Skeletal muscle tissue (tissue), 4 donors: ENCODE measurements around the gene ELL2. TPM values are rescaled to one million over a fixed set of nuclear protein-coding genes. Genes with fewer than 3 reads are reported as not detected.
"Not testable (repeated sequence)": the region's sequence is repeated elsewhere in the genome, so short reads cannot be mapped to it uniquely, and the experiment has no call there.

Experiments used
- H3K27ac ChIP-seq: one replicate; pipeline ENCODE4 v1.7.0; 2013; ENCODE audit warnings: mild to moderate bottlenecking, low read depth, low read length, inconsistent platforms
- H3K27me3 ChIP-seq, 3 donors: one replicate each; pipeline ENCODE4 v1.7.0; 2013; ENCODE audit warnings: low read length in 3 of 3; ENCODE audit not compliant: control insufficient read depth in 3 of 3, insufficient read depth in 3 of 3
- H3K36me3 ChIP-seq, 3 donors: one replicate each; pipeline ENCODE4 v1.7.0; 2013; ENCODE audit warnings: low read length in 3 of 3; ENCODE audit not compliant: control insufficient read depth in 3 of 3, insufficient read depth in 3 of 3
- H3K4me1 ChIP-seq, 3 donors: one replicate each; pipeline ENCODE4 v1.7.0; 2013; ENCODE audit warnings: low read length in 3 of 3, mild to moderate bottlenecking in 3 of 3; ENCODE audit not compliant: control insufficient read depth in 3 of 3, insufficient read depth in 3 of 3
- H3K4me3 ChIP-seq, 3 donors: one replicate each; pipeline ENCODE4 v1.7.0; 2013; ENCODE audit warnings: low read length in 3 of 3
- H3K9ac ChIP-seq, 3 donors: one replicate each; pipeline ENCODE4 v1.7.0; 2013; ENCODE audit warnings: low read length in 3 of 3, mild to moderate bottlenecking in 3 of 3, moderate library complexity in 2 of 3, low read depth in 1 of 3
- H3K9me3 ChIP-seq, 3 donors: one replicate each; pipeline ENCODE4 v1.7.0; 2013; ENCODE audit warnings: low read length in 3 of 3; ENCODE audit not compliant: control insufficient read depth in 3 of 3
- total RNA-seq: library from RNA; depleted of rRNA; stranded (reverse); fragments of >200 nt; gene quantifications from one replicate; pipeline ENCODE4 v1.2.3, GENCODE V29; 2014
- donor health status: Osteomylitis.

ELL2 gene
- total RNA-seq, 1 donor from 2014 or later: 5.7 TPM

DNA sequence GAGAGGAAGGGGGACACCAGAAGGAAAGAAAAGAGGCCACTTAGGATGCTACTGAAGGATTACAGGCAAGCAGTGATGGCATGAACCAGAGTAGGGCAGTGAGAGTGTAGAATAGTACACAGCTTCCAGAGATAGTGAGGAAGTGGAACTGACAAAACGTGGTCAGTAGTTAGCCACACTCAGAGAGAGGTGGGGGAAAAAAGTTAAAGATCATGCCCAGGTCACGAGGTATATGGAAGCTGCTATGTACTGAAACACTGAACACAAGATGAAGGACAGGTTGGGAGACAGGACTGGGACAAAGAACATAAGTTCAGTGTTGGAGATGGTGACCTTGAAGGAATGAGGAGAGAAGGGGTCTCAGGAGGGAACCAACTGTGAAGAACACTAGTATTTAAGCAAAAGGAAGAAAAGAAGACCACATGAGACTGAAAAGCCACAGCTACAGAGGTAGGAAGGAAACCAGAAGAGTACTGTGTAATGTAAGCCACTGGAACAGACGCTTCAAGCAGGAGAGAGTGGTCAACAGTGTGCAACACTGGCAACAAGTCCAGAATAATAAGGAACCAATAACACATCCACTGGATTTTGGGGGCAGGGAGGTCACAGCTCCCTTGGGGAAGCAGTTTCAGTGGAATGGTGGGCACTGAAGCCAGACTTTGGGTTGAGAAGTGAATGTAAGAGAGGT, 45.5 kb downstream of the ELL2 start:
- Histone ChIP-seq H3K27ac (no peak overlapping the region), H3K4me1 (peaks cover 0 to 3% (median 2%) of the 10 kb centered on the region in 3 donors), H3K27me3 (no peaks in the 10 kb centered on the region), H3K9me3 (no peaks in the 10 kb centered on the region), H3K9ac (no peak overlapping the region), H3K36me3 (no peaks in the 10 kb centered on the region), H3K4me3 (no peak overlapping the region)

- no peak overlapping the region for H3K4me3 ChIP-seq
- H3K27ac ChIP-seq: no peak overlapping the region
- no peak overlapping the region for H3K9ac ChIP-seq
- no peaks in the 10 kb centered on the region for H3K36me3 ChIP-seq
- H3K27me3 ChIP-seq: no peaks in the 10 kb centered on the region
- no peaks in the 10 kb centered on the region for H3K9me3 ChIP-seq
- H3K4me1 ChIP-seq: peaks cover 0 to 4% (median 3%) of the 10 kb centered on the region in 3 donors
Measured at GRCh38 chr5:95913663-95914062, 48.0 kb downstream of the ELL2 start.

DNA sequence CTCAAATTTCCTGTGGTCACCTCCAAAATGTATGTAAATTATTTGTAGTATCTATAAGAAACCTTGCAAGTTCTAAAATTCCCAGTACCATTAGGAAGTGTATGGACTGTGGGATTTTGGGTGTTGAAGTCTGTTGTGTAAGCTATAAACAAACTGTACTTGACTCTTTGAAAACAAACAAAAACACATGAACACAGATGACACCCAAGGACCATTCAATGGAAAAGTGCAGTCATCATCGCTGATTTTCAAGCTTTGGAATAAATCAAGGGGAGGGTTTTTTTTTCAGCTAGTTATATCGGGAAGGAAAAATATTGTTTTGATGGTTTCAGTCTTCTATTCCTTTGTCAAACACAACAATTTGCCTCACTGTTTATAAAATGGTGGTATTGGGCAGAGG, 49.6 kb downstream of the ELL2 start:
- no peaks in the 10 kb centered on the region for H3K36me3 ChIP-seq
- no peak overlapping the region for H3K9ac ChIP-seq
- no peak overlapping the region for H3K27ac ChIP-seq
- H3K4me3 ChIP-seq: no peak overlapping the region
- peaks cover 3 to 7% (median 6%) of the 10 kb centered on the region in 3 donors for H3K4me1 ChIP-seq
- no peaks in the 10 kb centered on the region for H3K9me3 ChIP-seq
- no peaks in the 10 kb centered on the region for H3K27me3 ChIP-seq

- H3K36me3 ChIP-seq: no peaks in the 10 kb centered on the region
- peaks cover 0 to 10% (median 4%) of the 10 kb centered on the region in 3 donors for H3K4me1 ChIP-seq
Measured at GRCh38 chr5:95910521-95910920, 51.1 kb downstream of the ELL2 start.

DNA sequence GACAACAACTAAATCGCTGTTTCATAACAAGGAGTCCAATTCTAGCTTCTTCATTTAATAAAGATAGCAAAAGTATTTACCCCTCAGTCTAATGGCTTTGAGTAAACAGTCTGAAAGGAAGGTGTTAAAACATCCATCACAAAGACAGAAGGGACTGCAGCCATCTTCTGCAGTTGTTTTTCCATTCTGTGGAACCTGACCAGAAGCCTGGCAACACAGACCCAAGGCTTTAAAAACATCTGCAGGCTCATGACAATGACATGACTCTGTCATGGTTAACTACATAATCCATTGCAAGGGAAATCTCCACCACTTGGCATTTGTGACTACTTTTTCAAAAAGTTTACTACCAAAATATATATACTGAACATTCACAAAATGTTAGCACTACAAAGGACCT, 51.9 kb downstream of the ELL2 start:
- H3K9me3 ChIP-seq: no peaks in the 10 kb centered on the region
- peaks cover 0 to 10% (median 4%) of the 10 kb centered on the region in 3 donors for H3K4me1 ChIP-seq
- no peaks in the 10 kb centered on the region for H3K36me3 ChIP-seq
- H3K9ac ChIP-seq: no peak overlapping the region
- H3K27me3 ChIP-seq: no peaks in the 10 kb centered on the region
- no peak overlapping the region for H3K4me3 ChIP-seq
- no peak overlapping the region for H3K27ac ChIP-seq

More at GRCh38 chr5:95910521-95910920, 51.1 kb downstream of the ELL2 start:
- Histone ChIP-seq H3K27ac (no peak overlapping the region), H3K9ac (no peak overlapping the region), H3K4me3 (no peak overlapping the region), H3K27me3 (no peaks in the 10 kb centered on the region), H3K9me3 (no peaks in the 10 kb centered on the region)

DNA sequence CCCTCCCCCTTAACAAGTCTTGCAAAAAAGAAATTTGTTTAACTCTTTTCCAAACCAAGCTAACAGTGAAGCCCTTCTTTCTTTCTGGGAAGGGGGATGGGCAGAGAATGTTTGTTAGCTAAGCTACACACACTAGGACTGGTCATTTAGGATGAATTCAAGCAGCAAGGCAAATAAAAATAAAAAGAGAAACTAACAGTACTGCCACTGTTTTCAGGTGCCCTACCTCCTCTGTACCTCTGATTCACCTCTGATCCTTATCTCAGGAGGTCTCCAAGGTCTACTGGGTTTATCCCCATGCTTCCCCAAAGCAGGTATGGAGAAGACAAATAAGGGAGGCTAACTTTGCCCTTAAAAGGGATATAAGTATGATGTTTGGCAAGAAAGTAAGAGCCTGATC, 52.9 kb downstream of the ELL2 start:
- H3K4me3 ChIP-seq: no peak overlapping the region
- H3K27me3 ChIP-seq: no peaks in the 10 kb centered on the region
- peaks cover 0 to 10% (median 4%) of the 10 kb centered on the region in 3 donors for H3K4me1 ChIP-seq
- no peak overlapping the region for H3K27ac ChIP-seq
- no peak overlapping the region for H3K9ac ChIP-seq
- H3K9me3 ChIP-seq: no peaks in the 10 kb centered on the region
- H3K36me3 ChIP-seq: no peaks in the 10 kb centered on the region

DNA sequence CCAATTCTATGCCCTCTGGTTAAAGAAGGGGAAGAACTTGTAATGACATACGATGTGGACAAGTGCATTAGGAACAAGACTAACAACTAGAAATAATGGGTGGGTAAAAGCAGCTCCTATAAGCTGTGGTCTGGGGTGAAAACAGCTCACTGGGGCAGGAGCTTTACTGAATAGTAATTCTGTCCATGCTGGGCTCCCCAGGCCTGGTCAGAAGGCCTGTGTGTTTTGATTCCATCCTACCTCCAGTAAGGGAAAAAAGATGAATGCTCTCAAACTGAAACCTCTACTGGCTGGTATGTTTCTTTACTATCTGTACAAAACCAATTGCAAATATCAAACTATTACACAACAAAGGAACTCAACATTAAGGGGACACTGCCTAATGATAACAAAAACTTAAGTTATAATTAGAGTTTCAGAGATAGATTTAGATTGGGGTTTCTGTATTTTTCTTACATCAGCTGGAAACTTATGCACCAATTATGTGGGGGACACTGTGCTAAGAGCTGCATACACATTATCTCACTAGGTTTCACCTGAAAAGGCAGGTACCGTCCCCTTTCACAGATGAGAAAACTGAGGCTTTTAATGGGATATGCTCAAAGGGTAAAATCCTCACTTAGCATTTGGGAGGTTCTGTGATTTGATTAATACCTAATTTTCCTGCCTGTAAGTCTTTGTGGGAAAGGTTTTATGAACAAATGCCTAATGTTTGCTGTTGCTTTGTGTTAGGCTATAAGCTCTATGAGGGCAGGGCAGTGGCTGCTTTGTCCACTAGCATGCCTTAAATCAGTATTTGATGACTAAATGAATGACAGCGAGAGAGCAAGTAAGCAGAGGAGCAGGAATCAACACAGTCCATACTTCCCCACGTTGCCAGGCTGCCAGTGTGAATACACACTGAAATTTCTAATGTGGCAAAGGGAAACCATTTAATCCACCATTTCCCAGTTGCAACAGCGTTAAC, 53.6 kb downstream of the ELL2 start:
- H3K27me3 ChIP-seq: no peaks in the 10 kb centered on the region
- H3K9ac ChIP-seq: no peak overlapping the region
- no peaks in the 10 kb centered on the region for H3K36me3 ChIP-seq
- no peaks in the 10 kb centered on the region for H3K9me3 ChIP-seq
- no peak overlapping the region for H3K27ac ChIP-seq
- H3K4me3 ChIP-seq: no peak overlapping the region
- peaks cover 0 to 10% (median 4%) of the 10 kb centered on the region in 3 donors for H3K4me1 ChIP-seq

GRCh38 chr5:95907067-95907705, 54.5 kb downstream of the ELL2 start:
- no peaks in the 10 kb centered on the region for H3K9me3 ChIP-seq
- H3K27ac ChIP-seq: no peak overlapping the region
- no peaks in the 10 kb centered on the region for H3K36me3 ChIP-seq
- H3K9ac ChIP-seq: no peak overlapping the region
- peaks cover 0 to 10% (median 4%) of the 10 kb centered on the region in 3 donors for H3K4me1 ChIP-seq
- H3K27me3 ChIP-seq: no peaks in the 10 kb centered on the region
- H3K4me3 ChIP-seq: no peak overlapping the region

DNA sequence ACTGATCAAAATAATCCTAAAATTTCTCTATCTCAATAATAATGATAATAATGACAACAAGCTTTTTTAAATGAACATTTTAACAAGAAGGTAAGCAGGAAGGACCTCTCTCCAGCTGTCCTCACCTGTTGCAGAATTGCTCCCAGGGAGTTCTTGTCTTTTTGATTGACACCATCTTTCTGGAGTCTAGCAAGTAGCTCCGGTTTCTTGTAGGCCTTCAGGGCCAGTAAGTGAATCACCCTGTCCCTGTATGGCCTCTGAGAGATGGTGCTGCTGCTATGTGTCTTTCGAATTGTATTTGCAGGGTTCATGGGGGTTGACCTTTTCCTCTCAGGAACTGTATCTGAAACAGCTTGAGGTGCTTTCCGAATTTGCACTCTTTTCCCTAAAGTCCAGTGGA, 55.3 kb downstream of the ELL2 start:
- not testable (repeated sequence) for H3K36me3 ChIP-seq, H3K27ac ChIP-seq, H3K9ac ChIP-seq, H3K9me3 ChIP-seq, H3K4me1 ChIP-seq, H3K27me3 ChIP-seq, H3K4me3 ChIP-seq
